GM12873 (cell line): ENCODE measurements around the gene SLC35D1.

Experiments
- TF ChIP-seq, protein P1 (sequence below): IDR thresholded peaks from 2 replicates; pipeline ENCODE4 v1.5.1; 2012; ENCODE audit warnings: low read depth, mild to moderate bottlenecking, moderate library complexity, low read length, control low read depth; ENCODE audit not compliant: insufficient read depth; ENCODE audit errors: missing control alignments

The SLC35D1 gene

DNA sequence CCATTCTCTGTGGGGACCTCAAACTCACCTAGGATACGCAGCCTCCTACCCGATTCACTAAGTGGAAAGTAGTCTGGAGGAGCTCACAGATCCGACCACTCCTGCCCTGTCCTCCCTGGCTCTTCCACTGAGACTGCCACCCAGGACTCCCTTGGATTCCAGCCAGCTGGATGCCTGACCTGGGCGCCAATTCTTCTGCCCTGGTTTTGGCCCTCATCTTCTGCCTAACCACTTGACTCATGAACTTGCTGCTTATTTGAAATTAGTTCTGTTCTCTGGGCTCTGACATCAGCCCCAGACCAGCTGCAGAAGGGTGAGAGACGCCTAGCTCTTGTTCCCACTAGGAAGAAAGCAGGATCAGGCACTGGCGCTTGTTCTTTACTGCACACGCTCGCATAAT lies 48.9 kb downstream of the SLC35D1 start:
- TF ChIP-seq, protein P1, sequence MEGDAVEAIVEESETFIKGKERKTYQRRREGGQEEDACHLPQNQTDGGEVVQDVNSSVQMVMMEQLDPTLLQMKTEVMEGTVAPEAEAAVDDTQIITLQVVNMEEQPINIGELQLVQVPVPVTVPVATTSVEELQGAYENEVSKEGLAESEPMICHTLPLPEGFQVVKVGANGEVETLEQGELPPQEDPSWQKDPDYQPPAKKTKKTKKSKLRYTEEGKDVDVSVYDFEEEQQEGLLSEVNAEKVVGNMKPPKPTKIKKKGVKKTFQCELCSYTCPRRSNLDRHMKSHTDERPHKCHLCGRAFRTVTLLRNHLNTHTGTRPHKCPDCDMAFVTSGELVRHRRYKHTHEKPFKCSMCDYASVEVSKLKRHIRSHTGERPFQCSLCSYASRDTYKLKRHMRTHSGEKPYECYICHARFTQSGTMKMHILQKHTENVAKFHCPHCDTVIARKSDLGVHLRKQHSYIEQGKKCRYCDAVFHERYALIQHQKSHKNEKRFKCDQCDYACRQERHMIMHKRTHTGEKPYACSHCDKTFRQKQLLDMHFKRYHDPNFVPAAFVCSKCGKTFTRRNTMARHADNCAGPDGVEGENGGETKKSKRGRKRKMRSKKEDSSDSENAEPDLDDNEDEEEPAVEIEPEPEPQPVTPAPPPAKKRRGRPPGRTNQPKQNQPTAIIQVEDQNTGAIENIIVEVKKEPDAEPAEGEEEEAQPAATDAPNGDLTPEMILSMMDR = no peak

DNA sequence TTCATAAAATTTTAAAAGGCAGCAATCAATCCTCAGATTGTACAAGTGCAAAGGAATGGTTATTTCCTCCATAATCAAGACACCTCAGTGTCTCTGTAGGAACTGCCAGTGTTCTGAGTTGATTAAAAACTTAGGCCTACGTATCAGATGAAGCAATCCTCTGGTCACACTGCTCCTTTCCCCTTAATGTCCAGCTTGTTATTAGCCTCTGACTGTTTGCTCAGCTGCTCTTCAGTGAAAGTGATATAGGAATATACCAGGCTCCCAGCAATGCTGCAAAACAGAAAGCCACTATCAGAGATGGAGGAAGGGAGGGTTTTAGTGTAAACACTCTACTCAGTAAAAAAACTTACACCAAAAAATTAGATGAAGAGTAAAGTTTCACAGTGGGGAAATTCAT lies 49.8 kb downstream of the SLC35D1 start:
- TF ChIP-seq, protein P1 = no peak

DNA sequence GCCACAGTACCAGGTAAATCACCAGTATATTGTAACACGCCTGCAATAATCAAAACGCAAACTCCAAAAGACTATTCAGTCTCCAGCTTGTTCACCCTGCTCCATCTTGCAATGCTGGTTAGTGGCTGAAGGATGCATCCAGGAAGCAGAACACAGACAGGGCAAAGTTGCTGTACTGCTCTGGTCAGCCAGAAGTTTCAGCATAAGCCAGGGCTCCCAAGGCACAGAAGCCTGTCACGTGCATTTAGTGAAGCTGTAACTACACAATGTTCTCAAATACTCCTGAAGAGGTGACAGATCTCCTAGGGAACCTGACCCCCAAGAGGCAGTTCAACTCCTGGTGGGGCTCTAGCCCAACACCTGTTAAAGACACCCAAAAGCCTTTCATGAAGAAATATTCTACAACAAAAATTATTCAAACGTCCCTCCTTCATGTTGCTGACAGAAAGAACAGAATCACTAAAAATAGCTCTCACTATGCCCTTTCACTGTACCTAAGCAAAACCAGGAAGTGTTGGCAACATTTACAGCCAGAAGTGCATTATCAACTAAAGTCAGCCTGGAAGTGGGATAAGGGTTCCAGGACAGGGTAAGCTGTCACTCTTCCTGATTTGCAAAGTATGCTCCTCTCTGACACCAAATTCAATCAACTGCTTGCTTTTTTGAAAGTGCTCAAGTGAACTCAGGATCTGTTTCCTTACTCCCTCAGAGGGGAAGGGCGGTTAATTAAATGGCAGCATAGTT lies 52.1 kb downstream of the SLC35D1 start:
- TF ChIP-seq, protein P1 = no peak

DNA sequence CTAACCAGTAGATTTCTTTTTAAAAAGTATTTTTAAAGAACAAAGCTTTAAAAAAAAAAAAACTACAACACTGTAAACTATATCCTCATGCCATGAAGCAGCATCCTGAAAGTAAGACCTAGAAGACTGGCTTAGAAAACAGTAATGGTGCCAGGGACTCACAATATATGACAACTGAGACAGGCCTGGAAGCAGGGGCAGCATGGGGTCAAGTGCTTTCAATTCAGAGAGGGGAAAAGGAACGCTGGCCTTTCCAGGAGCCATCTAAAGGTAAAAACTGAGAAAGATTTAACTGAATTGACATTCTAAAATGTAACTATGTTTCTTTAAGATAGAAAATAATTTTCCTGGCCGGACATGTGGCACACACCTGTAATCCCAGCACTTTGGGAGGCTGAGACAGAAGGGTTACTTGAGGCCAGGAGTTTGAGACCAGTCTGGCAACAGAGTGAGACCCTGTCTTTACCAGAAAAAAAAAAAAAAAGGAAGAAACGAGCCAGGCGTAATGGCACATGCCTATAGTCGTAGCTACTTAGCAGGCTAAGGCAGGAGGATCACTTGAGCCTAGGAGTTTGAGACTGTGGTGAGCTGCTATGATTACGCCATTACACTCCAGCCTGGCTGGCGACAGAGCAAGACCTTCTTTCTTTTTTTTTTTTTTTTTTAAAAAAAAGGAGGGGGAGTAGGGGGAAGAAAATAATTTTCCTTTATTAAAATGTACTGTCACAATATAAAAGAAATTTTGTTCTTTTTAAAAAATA lies 54.1 kb downstream of the SLC35D1 start:
- TF ChIP-seq, protein P1 = no peak

DNA sequence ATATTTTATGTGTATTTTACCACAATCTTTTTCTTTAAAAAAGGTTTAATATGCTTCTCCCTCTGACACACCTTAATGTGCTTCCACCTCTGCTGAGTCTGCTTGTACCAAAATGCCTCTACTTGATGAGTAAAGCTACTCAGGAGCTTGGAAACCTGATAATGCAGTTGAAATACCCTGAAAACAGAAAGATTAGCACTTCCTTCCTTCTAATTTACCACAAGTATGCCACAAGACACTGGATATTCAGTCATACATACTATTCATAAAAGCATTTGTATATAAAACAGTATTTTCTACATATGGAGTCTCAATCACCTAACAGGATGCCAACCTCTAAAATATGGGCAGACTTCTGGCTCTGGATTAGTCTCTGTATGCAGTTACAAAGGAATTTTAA lies 55.0 kb downstream of the SLC35D1 start:
- TF ChIP-seq, protein P1 = no peak

DNA sequence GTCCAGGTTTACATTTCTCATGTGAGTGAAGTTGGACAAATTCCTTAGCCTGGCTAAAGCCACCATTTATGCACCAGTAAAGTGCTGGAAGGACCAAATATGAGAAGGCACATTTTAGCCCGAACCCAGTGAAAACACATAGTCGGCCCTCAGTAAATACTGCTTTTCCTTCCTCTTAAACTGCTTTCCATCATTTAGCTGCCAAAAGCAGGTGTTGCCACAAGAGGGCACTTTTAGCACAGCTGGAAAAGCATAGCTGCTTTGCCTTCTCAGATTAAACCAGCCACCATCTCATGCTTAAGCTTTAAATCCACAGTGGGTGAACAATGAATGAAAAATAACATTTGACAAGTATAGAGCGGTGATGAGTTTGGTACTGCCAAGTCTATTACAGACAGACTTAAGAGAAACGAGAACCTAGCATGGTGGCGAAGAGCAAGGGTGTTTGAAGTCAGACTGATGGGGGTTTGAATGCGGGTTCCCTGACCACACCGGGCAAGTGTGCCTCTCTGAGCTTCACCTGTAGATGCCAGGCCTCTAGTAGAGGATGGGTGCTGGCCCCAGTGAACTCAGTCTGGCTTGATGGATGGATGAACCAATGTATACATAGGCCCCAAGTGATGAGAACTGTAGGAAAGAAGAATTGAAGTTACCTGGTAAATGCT lies 57.8 kb downstream of the SLC35D1 start:
- TF ChIP-seq, protein P1 = peak; percentile 85

DNA sequence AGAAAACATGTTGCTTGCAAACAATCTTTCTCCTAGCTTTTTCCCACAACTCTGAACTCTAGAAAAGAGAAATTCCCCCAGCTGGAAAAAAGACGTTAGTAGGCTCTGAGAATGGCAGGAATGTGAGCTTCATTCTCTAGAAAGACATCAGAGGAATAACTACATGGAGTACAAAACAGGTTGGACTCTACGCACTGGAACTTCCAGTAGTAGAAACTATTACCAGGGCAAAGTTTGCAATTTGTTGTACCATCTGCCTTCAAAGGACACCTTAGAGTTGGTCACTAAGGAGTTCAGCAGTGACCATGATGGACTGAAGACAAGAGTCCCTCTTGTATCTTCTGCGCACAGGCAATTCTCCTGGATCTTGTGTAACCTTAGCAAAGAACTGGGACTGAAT lies 60.9 kb downstream of the SLC35D1 start:
- TF ChIP-seq, protein P1 = no peak
